GM23248 (cell line): ENCODE data around the gene SGSM2.

ENCODE experiments used
- EZH2 ChIP-seq: fragments of 200-600 bp; sonication (generic); IDR thresholded peaks from 2 replicates; pipeline ENCODE4 v1.6.1; 2018; ENCODE audit warnings: antibody characterized with exemption, mild to moderate bottlenecking; ENCODE audit not compliant: insufficient read depth, poor library complexity, severe bottlenecking
- EZH2phosphoT487 ChIP-seq: fragments of 200-600 bp; sonication (generic); IDR thresholded peaks from 2 replicates; pipeline ENCODE4 v1.6.1; 2018; ENCODE audit warnings: antibody characterized with exemption, moderate library complexity, mild to moderate bottlenecking, low read depth; ENCODE audit not compliant: insufficient read depth

GRCh38 chr17:2385240-2386210 lies 48.2 kb downstream of the SGSM2 start:
- no peak for TF ChIP-seq EZH2
- no peak for TF ChIP-seq EZH2phosphoT487
